ENCODE results near the gene BSX. TPM values are rescaled to one million over a fixed set of nuclear protein-coding genes. Genes with fewer than 3 reads are reported as not detected.

The BSX gene
- not detected in 2 replicates for total RNA-seq

DNA sequence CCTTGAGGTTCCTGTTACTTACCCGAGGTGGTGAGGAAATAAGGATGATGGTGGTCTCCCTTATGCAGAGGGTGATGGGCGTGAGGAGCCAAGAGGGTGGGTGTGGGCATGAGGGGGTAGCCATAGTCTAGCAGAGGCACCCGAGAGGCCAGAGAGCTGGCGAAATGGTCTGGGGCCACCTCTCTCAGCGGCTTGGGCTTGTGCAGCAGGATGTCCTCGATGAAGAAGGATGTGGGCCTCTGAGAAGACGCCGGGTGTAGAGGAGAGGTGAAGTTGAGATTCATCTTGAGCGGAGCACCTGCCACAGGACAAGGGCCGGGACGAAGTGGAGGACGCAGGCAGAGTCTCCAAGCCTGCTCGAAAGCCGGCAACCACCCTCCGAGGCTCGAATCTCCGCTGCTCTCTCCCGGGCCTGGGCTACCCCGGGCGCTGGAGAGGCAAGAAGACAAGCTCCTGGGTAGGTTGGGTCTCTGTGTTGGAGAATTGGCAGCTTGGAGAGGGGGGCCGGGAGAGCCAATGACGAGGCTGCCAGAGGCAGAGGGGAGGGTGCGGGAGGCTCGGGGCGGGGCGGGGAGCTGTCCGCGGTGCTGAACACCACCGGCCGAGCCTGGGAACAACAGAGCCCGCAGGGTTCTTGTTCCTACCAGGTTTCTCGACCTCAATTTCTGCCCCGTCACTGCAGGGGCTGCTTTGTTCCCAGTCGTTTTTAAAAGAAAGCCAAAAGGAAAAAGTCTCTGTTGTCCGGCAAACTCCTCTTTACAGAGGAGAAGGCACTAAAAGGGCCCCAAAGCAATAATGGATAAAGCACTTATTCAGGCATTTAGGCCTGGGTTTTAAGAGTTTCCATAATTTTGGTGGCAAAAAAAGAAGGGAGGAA is at the start of gene BSX:
Gene BSX (minus strand): TSS at position 447 of the 877 bp plus-strand sequence. CDS start 163 bp downstream, at position 284.

Other genes starting within 250 kb of the BSX start
- not detected in 2 replicates for gene CRTAM, start 143.3 kb downstream of the BSX start, total RNA-seq
- 0.60 and 2.2 TPM in 2 replicates for gene JHY, start 99.1 kb downstream of the BSX start, total RNA-seq
- 1,251 and 1,545 TPM in 2 replicates for gene HSPA8, start 80.3 kb upstream of the BSX start, total RNA-seq
- gene CLMP, start 213.4 kb upstream of the BSX start, total RNA-seq, result 80.1 and 139 TPM in 2 replicates

All from bronchial smooth muscle cell (primary cell).